Measurements from ENCODE around the gene LNX1. TPM values are rescaled to one million over a fixed set of nuclear protein-coding genes. Genes with fewer than 3 reads are reported as not detected.

The LNX1 gene
- total and polyA plus RNA-seq, 9 of the 15 experiments (the other 6 are each of a cell fraction or from before 2014, with no cell fraction given): 0.40 to 3.6 (median 2.2) TPM

DNA sequence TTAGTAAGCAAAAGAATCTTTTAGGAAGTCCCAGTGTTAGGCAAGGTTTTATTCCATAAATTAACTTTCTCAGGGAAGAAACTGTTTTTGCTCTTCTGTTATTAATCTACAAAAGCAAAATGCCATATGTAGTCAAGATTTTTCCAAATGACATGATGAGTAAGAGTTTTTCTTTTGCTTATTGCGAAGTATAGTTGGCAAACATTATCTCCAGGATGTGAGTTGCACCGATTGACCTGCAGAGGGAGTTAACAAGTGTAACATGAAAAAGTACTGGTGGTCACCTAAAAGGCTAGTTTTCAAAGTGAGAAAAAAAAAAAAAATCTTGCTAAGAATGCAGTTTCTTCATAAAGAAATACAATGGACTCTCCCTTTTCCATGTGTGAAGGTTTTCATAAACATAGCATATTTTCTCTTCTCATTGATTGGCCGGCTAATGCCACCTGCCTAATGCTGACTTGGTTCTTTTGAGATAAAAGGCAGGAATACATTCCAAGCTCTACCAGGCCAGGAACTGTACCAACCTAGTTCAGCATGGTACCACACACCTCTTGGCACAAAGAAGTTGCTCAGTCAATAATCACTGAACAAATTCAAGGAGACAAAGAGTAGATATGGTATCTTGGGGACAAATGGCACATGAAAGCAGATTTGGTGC lies 100.2 kb downstream of the LNX1 start (continued):
- TF ChIP-seq, protein P1, sequence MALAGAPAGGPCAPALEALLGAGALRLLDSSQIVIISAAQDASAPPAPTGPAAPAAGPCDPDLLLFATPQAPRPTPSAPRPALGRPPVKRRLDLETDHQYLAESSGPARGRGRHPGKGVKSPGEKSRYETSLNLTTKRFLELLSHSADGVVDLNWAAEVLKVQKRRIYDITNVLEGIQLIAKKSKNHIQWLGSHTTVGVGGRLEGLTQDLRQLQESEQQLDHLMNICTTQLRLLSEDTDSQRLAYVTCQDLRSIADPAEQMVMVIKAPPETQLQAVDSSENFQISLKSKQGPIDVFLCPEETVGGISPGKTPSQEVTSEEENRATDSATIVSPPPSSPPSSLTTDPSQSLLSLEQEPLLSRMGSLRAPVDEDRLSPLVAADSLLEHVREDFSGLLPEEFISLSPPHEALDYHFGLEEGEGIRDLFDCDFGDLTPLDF (CRISPR knock-in tag; IDR thresholded peaks at IDR 0.05): no peak
- TF ChIP-seq MAFG (tag; conservative IDR thresholded peaks at IDR 0.05) (peak; percentile 51), SMC3 (conservative IDR thresholded peaks at IDR 0.05; ENCODE audit: insufficient read depth, low read depth, low read length) (0 out of 2 replicates have a peak, but pooled peaks have one; percentile 22), ETV1 (tag; conservative IDR thresholded peaks at IDR 0.05; ENCODE audit: low read depth) (peak; percentile 45; the same call in 1 of the 2 replicates), NFE2 (IDR thresholded peaks at IDR 0.05; ENCODE audit: low read depth) (peak; percentile 28; the same call in 1 of the 2 replicates)
- TF ChIP-seq, protein P2, sequence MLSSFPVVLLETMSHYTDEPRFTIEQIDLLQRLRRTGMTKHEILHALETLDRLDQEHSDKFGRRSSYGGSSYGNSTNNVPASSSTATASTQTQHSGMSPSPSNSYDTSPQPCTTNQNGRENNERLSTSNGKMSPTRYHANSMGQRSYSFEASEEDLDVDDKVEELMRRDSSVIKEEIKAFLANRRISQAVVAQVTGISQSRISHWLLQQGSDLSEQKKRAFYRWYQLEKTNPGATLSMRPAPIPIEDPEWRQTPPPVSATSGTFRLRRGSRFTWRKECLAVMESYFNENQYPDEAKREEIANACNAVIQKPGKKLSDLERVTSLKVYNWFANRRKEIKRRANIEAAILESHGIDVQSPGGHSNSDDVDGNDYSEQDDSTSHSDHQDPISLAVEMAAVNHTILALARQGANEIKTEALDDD (IDR thresholded peaks at IDR 0.05): 0 out of 2 replicates have a peak, but pooled peaks have one; percentile 22
